Measurements from ENCODE around the gene YARS1.

The YARS1 gene

GRCh38 chr1:32741059-32741412 is 76.1 kb downstream of the YARS1 start:
- H3K4me3 ChIP-seq (ENCODE audit: control insufficient read depth, low read depth, low read length), result peak overlapping the region; percentile 56
- no peak for TF ChIP-seq CTCF (IDR thresholded peaks at IDR 0.05; ENCODE audit: control insufficient read depth, insufficient read depth, low read depth, low read length, missing control alignments)
- DNase-seq (ENCODE audit: low read depth), result no peak

- TF ChIP-seq CTCF (IDR thresholded peaks at IDR 0.05; ENCODE audit: control insufficient read depth, insufficient read depth, low read depth, low read length, missing control alignments), result no peak
- H3K4me3 ChIP-seq (ENCODE audit: control insufficient read depth, low read depth, low read length), result no peak overlapping the region
- DNase-seq (ENCODE audit: low read depth), result no peak
Observed at GRCh38 chr1:32736812-32737791, 80.1 kb downstream of the YARS1 start.

GRCh38 chr1:32733582-32734321 is 83.4 kb downstream of the YARS1 start:
- TF ChIP-seq CTCF (IDR thresholded peaks at IDR 0.05; ENCODE audit: control insufficient read depth, insufficient read depth, low read depth, low read length, missing control alignments), result no peak
- H3K4me3 ChIP-seq (ENCODE audit: control insufficient read depth, low read depth, low read length), result no peak overlapping the region
- no peak for DNase-seq (ENCODE audit: low read depth)

GRCh38 chr1:32729254-32730046 is 87.7 kb downstream of the YARS1 start:
- DNase-seq (ENCODE audit: low read depth), result no peak
- no peak for TF ChIP-seq CTCF (IDR thresholded peaks at IDR 0.05; ENCODE audit: control insufficient read depth, insufficient read depth, low read depth, low read length, missing control alignments)
- no peak overlapping the region for H3K4me3 ChIP-seq (ENCODE audit: control insufficient read depth, low read depth, low read length)

- H3K4me3 ChIP-seq (ENCODE audit: control insufficient read depth, low read depth, low read length), result no peak overlapping the region
- no peak for DNase-seq (ENCODE audit: low read depth)
- TF ChIP-seq CTCF (IDR thresholded peaks at IDR 0.05; ENCODE audit: control insufficient read depth, insufficient read depth, low read depth, low read length, missing control alignments), result no peak
Observed at GRCh38 chr1:32728413-32729077, 88.6 kb downstream of the YARS1 start.

GRCh38 chr1:32727876-32728275 is 89.3 kb downstream of the YARS1 start:
- H3K4me3 ChIP-seq (ENCODE audit: control insufficient read depth, low read depth, low read length), result no peak overlapping the region
- no peak for DNase-seq (ENCODE audit: low read depth)
- TF ChIP-seq CTCF (IDR thresholded peaks at IDR 0.05; ENCODE audit: control insufficient read depth, insufficient read depth, low read depth, low read length, missing control alignments), result no peak
